ENCODE measurements around the gene SCAI. TPM values are rescaled to one million over a fixed set of nuclear protein-coding genes. Genes with fewer than 3 reads are reported as not detected.
"Not testable (repeated sequence)": the region's sequence is repeated elsewhere in the genome, so short reads cannot be mapped to it uniquely, and the experiment has no call there.

The SCAI gene
- total RNA-seq: 10.0 and 11.7 TPM in 2 replicates

GRCh38 chr9:125143377-125144090 lies at the start of gene SCAI:
TSS of gene SCAI (minus strand) at chr9:125143528. CDS start at chr9:125143437, 91 bp downstream.
- Mint-ChIP-seq H3K9me3 (no peaks in the 10 kb centered on the region), H3K27ac (peak within 1 kb of the TSS; percentile 85)

GRCh38 chr9:125190361-125190801 lies 47.1 kb upstream of the SCAI start:
- intact Hi-C loops (cut with micrococcal nuclease): loop anchor here (1.0 kb wide), 2 partner anchors 51 to 556 kb away; partner anchors contain the start of gene HSPA5
- peak overlapping the region; percentile 88 for H3K27ac Mint-ChIP-seq
- peaks cover 41% of the 10 kb centered on the region for H3K4me1 Mint-ChIP-seq (ENCODE audit: low read depth)
- DNase-seq (ENCODE audit: low spot score): peak; percentile 5
- H3K27me3 Mint-ChIP-seq (ENCODE audit: insufficient read depth): no peaks in the 10 kb centered on the region
- peak overlapping the region; percentile 96 for H3K4me3 Mint-ChIP-seq
- no peaks in the 10 kb centered on the region for H3K9me3 Mint-ChIP-seq
- H3K36me3 Mint-ChIP-seq (ENCODE audit: low read depth): no peaks in the 10 kb centered on the region

More at GRCh38 chr9:125143377-125144090, at the start of gene SCAI:
- H3K4me3 Mint-ChIP-seq: peak within 1 kb of the TSS; percentile 96
- no peaks in the 10 kb centered on the region for H3K27me3 Mint-ChIP-seq (ENCODE audit: insufficient read depth)
- peaks cover 46% of the 10 kb centered on the region for H3K4me1 Mint-ChIP-seq (ENCODE audit: low read depth)
- intact Hi-C loops (cut with micrococcal nuclease): loop anchor here (1.0 to 5.0 kb wide), 12 partner anchors 9 to 604 kb away; partner anchors contain the start of genes ARPC5L, GOLGA1, HSPA5 and NR6A1
- peaks cover 10% of the 10 kb centered on the region for H3K36me3 Mint-ChIP-seq (ENCODE audit: low read depth)
- peak; percentile 98 for DNase-seq (ENCODE audit: low spot score)

- intact Hi-C loops (cut with micrococcal nuclease): loop anchor here (1.0 kb wide), 8 partner anchors 11 to 557 kb away; partner anchors contain the start of genes ARPC5L, GAPVD1, GOLGA1 and HSPA5
- Mint-ChIP-seq H3K36me3 (ENCODE audit: low read depth) (peaks cover 3% of the 10 kb centered on the region), H3K4me3 (peak within 1 kb of the TSS; percentile 96), H3K27me3 (ENCODE audit: insufficient read depth) (no peaks in the 10 kb centered on the region), H3K27ac (peak within 1 kb of the TSS; percentile 88), H3K4me1 (ENCODE audit: low read depth) (peaks cover 33% of the 10 kb centered on the region), H3K9me3 (no peaks in the 10 kb centered on the region)
- peak; percentile 96 for DNase-seq (ENCODE audit: low spot score)
Measured at GRCh38 chr9:125189361-125190289, 46.3 kb upstream of the SCAI start, which contains the start of gene PPP6C. TSS of gene PPP6C (minus strand) at chr9:125189803. CDS start at chr9:125189718, 85 bp downstream.

- H3K4me3 Mint-ChIP-seq: peak overlapping the region; percentile 96
- H3K9me3 Mint-ChIP-seq: no peaks in the 10 kb centered on the region
- peak overlapping the region; percentile 88 for H3K27ac Mint-ChIP-seq
- H3K36me3 Mint-ChIP-seq (ENCODE audit: low read depth): peaks cover 3% of the 10 kb centered on the region
- H3K27me3 Mint-ChIP-seq (ENCODE audit: insufficient read depth): no peaks in the 10 kb centered on the region
- H3K4me1 Mint-ChIP-seq (ENCODE audit: low read depth): peaks cover 30% of the 10 kb centered on the region
- intact Hi-C loops (cut with micrococcal nuclease): loop anchor here (1.0 kb wide), 6 partner anchors 11 to 418 kb away; partner anchors contain the start of genes ARPC5L, GAPVD1, GOLGA1 and NR6A1
- DNase-seq (ENCODE audit: low spot score): peak; percentile 27
Measured at GRCh38 chr9:125189011-125189360, 45.7 kb upstream of the SCAI start.

- H3K36me3 Mint-ChIP-seq (ENCODE audit: low read depth): peaks cover 11% of the 10 kb centered on the region
- intact Hi-C loops (cut with micrococcal nuclease): no loop called here
- no peak for DNase-seq (ENCODE audit: low spot score)
Measured at GRCh38 chr9:125183561-125183960, 40.2 kb upstream of the SCAI start.

GRCh38 chr9:125183054-125183453 lies 39.7 kb upstream of the SCAI start:
- H3K4me1 Mint-ChIP-seq (ENCODE audit: low read depth): peaks cover 40% of the 10 kb centered on the region
- intact Hi-C loops (cut with micrococcal nuclease): no loop called here

More at GRCh38 chr9:125183561-125183960, 40.2 kb upstream of the SCAI start:
- H3K27ac Mint-ChIP-seq: no peak overlapping the region
- H3K4me1 Mint-ChIP-seq (ENCODE audit: low read depth): peaks cover 36% of the 10 kb centered on the region
- no peak overlapping the region for H3K4me3 Mint-ChIP-seq
- H3K27me3 Mint-ChIP-seq (ENCODE audit: insufficient read depth): no peaks in the 10 kb centered on the region
- no peaks in the 10 kb centered on the region for H3K9me3 Mint-ChIP-seq

GRCh38 chr9:125181756-125182155 lies 38.4 kb upstream of the SCAI start:
- intact Hi-C loops (cut with micrococcal nuclease); H3K9me3 Mint-ChIP-seq; H3K27me3 Mint-ChIP-seq (ENCODE audit: insufficient read depth); H3K4me3 Mint-ChIP-seq; H3K27ac Mint-ChIP-seq; DNase-seq (ENCODE audit: low spot score): not testable (repeated sequence)
- Mint-ChIP-seq H3K36me3 (ENCODE audit: low read depth) (peaks cover 13% of the 10 kb centered on the region), H3K4me1 (ENCODE audit: low read depth) (peaks cover 33% of the 10 kb centered on the region)

More at GRCh38 chr9:125183054-125183453, 39.7 kb upstream of the SCAI start:
- Mint-ChIP-seq H3K27me3 (ENCODE audit: insufficient read depth) (no peaks in the 10 kb centered on the region), H3K36me3 (ENCODE audit: low read depth) (peaks cover 13% of the 10 kb centered on the region), H3K27ac (no peak overlapping the region), H3K9me3 (no peaks in the 10 kb centered on the region), H3K4me3 (no peak overlapping the region)
- no peak for DNase-seq (ENCODE audit: low spot score)

GRCh38 chr9:125180876-125181275 lies 37.5 kb upstream of the SCAI start:
- Mint-ChIP-seq H3K27me3 (ENCODE audit: insufficient read depth) (no peaks in the 10 kb centered on the region), H3K36me3 (ENCODE audit: low read depth) (peaks cover 13% of the 10 kb centered on the region), H3K9me3 (no peaks in the 10 kb centered on the region), H3K4me1 (ENCODE audit: low read depth) (peaks cover 33% of the 10 kb centered on the region), H3K4me3 (no peak overlapping the region), H3K27ac (peak overlapping the region; percentile 14)
- intact Hi-C loops (cut with micrococcal nuclease): no loop called here
- no peak for DNase-seq (ENCODE audit: low spot score)

- H3K9me3 Mint-ChIP-seq; DNase-seq (ENCODE audit: low spot score); H3K27me3 Mint-ChIP-seq (ENCODE audit: insufficient read depth); H3K4me3 Mint-ChIP-seq; intact Hi-C loops (cut with micrococcal nuclease); H3K27ac Mint-ChIP-seq; H3K36me3 Mint-ChIP-seq (ENCODE audit: low read depth): not testable (repeated sequence)
- H3K4me1 Mint-ChIP-seq (ENCODE audit: low read depth): peaks cover 33% of the 10 kb centered on the region
Measured at GRCh38 chr9:125179776-125180175, 36.4 kb upstream of the SCAI start.

GRCh38 chr9:125177888-125178287 lies 34.6 kb upstream of the SCAI start:
- Mint-ChIP-seq H3K4me3 (no peak overlapping the region), H3K27ac (no peak overlapping the region), H3K36me3 (ENCODE audit: low read depth) (peaks cover 3% of the 10 kb centered on the region)

GRCh38 chr9:125176636-125177035 lies 33.3 kb upstream of the SCAI start:
- no peak overlapping the region for H3K4me3 Mint-ChIP-seq
- H3K4me1 Mint-ChIP-seq (ENCODE audit: low read depth): peaks cover 35% of the 10 kb centered on the region
- intact Hi-C loops (cut with micrococcal nuclease): no loop called here
- H3K27ac Mint-ChIP-seq: no peak overlapping the region
- no peak for DNase-seq (ENCODE audit: low spot score)
- H3K36me3 Mint-ChIP-seq (ENCODE audit: low read depth): peaks cover 6% of the 10 kb centered on the region
- H3K9me3 Mint-ChIP-seq: no peaks in the 10 kb centered on the region
- H3K27me3 Mint-ChIP-seq (ENCODE audit: insufficient read depth): no peaks in the 10 kb centered on the region

More at GRCh38 chr9:125177888-125178287, 34.6 kb upstream of the SCAI start:
- Mint-ChIP-seq H3K9me3 (no peaks in the 10 kb centered on the region), H3K27me3 (ENCODE audit: insufficient read depth) (no peaks in the 10 kb centered on the region), H3K4me1 (ENCODE audit: low read depth) (peaks cover 33% of the 10 kb centered on the region)
- intact Hi-C loops (cut with micrococcal nuclease): no loop called here
- DNase-seq (ENCODE audit: low spot score): no peak

- Mint-ChIP-seq H3K9me3 (no peaks in the 10 kb centered on the region), H3K27me3 (ENCODE audit: insufficient read depth) (no peaks in the 10 kb centered on the region), H3K27ac (no peak overlapping the region), H3K4me1 (ENCODE audit: low read depth) (peaks cover 8% of the 10 kb centered on the region), H3K4me3 (no peak overlapping the region), H3K36me3 (ENCODE audit: low read depth) (peaks cover 18% of the 10 kb centered on the region)
- intact Hi-C loops (cut with micrococcal nuclease): no loop called here
- DNase-seq (ENCODE audit: low spot score): no peak
Measured at GRCh38 chr9:125172031-125172755, 28.9 kb upstream of the SCAI start.

Measured in activated T-helper 1 cell treated with anti-CD3 and anti-CD28 coated beads, Interleukin-12 subunit alpha, Interleukin-12 subunit beta, Interleukin-2, Interleukin-4 antibody, amounts not matched to agents 30 ng/mL and 10 ng/mL and 1 ng/mL, durations not matched to agents 14 hours and 24 hours and 36 hours (primary cell).